HG02884 (cell line): ENCODE results near the gene ATN1.
"Not testable (repeated sequence)": the region's sequence is repeated elsewhere in the genome, so short reads cannot be mapped to it uniquely, and the experiment has no call there.

Experiments used
- ATAC-seq: cut with Tn5 transposase; IDR thresholded peaks from one replicate; pipeline ENCODE4 v1.9.1; 2021; ENCODE audit warnings: mild to moderate bottlenecking, moderate library complexity; ENCODE audit not compliant: unreplicated experiment

The ATN1 gene, protein sequence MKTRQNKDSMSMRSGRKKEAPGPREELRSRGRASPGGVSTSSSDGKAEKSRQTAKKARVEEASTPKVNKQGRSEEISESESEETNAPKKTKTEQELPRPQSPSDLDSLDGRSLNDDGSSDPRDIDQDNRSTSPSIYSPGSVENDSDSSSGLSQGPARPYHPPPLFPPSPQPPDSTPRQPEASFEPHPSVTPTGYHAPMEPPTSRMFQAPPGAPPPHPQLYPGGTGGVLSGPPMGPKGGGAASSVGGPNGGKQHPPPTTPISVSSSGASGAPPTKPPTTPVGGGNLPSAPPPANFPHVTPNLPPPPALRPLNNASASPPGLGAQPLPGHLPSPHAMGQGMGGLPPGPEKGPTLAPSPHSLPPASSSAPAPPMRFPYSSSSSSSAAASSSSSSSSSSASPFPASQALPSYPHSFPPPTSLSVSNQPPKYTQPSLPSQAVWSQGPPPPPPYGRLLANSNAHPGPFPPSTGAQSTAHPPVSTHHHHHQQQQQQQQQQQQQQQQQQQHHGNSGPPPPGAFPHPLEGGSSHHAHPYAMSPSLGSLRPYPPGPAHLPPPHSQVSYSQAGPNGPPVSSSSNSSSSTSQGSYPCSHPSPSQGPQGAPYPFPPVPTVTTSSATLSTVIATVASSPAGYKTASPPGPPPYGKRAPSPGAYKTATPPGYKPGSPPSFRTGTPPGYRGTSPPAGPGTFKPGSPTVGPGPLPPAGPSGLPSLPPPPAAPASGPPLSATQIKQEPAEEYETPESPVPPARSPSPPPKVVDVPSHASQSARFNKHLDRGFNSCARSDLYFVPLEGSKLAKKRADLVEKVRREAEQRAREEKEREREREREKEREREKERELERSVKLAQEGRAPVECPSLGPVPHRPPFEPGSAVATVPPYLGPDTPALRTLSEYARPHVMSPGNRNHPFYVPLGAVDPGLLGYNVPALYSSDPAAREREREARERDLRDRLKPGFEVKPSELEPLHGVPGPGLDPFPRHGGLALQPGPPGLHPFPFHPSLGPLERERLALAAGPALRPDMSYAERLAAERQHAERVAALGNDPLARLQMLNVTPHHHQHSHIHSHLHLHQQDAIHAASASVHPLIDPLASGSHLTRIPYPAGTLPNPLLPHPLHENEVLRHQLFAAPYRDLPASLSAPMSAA (N-terminal part only)

DNA sequence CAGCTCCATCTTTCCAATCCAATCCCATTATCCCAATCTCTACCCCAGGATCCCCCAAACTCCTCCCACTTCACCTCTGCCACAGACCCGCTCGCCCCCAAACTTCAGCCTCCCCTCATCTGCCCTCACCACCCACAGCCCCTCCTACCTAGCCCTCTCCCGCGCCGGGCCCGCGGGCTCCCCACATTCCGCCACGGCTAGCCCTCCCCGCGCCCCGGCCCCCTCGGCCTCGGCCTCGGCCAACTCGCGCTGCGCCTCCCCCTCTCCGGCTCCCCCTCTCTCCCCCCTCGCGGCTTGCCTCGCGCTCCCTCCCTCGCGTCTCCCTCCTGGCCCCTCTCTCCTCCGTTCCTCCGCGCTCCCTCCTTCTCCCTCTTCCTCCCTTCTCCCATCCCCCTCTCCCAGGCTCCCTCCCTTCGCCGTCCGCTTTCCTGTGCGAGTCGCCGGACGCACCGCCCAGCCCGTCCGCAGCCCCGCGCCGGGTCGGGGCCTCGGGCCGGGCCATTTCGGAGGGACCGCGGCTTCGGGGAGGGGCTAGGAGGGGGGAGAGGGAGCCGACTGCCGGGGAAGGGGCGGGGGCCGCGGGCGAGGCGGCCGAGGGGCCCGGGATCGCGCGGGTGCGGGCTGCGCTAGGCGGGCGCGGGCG is at the start of gene ATN1:
ATN1 (plus strand) TSS at position 581 of the 643 bp plus-strand sequence. CDS start 6,043 bp downstream, outside the sequence.
- no peak for ATAC-seq

DNA sequence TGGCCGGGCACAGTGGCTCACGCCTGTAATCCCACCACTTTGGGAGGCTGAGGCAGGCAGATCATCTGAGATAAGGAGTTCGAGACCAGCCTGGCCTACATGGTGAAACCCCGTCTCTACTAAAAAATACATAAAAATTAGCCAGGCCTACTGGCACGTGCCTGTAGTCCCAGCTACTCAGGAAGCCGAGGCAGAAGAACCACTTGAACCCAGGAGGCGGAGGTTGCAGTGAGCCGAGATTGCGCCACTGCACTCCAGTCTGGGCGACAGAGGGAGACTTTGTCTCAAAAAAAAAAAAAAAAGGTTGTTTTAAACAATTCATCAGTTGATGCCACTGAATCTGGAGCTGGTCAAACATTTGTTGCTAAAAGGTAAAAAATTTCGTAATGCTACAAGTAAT is 47.9 kb upstream of the ATN1 start:
- ATAC-seq = not testable (repeated sequence)

DNA sequence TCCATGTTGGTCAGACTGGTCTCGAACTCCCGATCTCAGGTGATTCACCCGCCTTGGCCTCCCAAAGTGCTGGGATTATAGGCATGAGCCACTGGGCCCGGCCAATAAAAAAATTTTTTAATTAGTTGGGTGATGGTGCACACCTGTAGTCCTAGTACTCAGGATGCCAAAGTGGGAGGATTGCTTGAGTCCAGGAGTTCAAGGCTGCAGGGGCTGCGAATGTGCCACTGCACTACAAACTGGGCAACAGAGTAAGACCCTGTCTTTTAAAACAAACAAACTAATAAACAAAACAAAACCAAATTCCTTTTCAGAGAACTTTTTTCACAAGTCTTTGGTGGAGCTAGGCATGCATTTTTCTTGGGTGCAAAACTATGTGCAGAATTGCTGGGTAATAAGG is 44.5 kb upstream of the ATN1 start:
- no peak for ATAC-seq

DNA sequence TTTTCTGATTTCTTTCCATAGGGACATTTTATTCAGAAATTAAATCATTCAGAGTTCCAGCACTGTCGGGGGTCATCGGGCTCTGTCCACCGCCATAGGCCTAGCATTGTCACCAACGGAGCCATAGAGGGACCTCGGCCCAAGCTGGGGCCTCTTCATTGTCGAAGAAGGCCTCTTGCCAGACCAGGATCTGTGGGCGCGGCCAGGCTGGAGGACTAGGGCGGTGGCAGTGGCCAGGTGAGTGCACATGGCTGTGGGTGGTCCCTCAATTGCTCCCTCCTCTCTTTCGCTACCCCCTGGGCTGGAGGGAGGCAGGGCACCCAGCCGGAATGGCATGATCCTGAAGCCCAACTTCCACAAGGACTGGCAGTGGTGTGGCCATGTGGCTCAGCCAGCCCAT is 44.1 kb upstream of the ATN1 start:
- ATAC-seq = no peak

DNA sequence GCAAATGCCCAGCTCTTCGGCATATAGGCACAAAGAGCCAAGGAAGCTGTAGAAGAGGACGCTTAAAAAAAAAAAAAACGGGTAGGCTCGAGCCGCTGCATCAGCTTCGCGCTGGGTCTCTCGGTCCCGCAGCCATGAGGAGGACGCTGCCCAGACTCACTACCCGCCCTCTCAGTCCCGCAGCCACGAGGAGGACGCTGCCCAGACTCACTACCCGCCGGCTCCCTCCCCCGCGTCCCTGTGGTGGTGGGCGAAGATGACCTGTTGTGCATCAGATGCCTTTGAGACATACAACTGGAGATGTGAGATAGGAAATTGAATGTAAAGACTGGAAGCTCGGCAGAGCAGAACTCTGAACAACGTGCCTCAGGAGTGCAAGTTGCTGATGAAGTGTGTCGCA is 43.2 kb upstream of the ATN1 start:
- ATAC-seq = no peak

DNA sequence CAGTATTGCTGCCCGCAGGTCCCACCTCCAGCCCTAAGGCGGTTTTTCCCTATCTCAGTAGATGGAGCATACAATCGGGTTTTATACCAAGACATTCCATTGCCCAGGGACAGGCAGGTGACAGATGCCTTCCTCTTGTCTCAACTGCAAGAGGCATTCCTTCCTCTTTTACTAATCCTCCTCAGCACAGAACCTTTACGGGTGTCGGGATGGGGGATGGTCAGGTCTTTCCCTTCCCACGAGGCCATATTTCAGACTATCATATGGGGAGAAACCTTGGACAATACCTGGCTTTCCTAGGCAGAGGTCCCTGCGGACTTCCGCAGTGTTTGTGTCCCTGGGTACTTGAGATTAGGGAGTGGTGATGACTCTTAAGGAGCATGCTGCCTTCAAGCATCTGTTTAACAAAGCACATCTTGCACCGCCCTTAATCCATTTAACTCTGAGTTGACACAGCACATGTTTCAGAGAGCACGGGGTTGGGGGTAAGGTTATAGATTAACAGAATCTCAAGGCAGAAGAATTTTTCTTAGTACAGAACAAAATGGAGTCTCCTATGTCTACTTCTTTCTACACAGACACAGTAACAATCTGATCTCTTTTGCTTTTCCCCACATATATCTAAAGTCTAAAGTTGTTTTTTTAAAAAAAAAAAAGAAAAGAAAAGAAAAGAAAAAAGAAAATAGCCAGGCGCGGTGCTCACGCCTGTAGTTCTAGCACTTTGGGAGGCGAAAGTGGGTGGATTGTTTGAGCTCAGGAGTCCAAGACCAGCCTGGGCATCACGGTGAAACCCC is 41.4 kb upstream of the ATN1 start:
- ATAC-seq = not testable (repeated sequence)

DNA sequence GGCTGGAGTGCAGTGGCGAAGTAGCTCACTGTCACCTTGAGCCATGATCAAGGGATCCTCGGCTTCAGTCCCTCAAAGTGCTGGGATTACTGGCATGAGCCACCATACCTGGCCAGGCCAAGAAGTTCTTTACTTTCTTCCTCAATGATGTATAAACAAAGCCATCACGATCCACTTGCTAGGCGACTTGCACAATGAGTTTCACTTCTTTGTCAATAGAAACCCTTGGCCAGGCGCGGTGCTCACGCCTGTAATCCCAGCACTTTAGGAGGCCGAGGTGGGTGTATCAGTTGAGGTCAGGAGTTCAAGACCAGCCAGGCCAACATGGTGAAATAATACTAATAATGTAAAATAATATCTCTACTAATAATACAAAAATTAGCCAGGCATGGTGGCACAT is 40.3 kb upstream of the ATN1 start:
- ATAC-seq = no peak

DNA sequence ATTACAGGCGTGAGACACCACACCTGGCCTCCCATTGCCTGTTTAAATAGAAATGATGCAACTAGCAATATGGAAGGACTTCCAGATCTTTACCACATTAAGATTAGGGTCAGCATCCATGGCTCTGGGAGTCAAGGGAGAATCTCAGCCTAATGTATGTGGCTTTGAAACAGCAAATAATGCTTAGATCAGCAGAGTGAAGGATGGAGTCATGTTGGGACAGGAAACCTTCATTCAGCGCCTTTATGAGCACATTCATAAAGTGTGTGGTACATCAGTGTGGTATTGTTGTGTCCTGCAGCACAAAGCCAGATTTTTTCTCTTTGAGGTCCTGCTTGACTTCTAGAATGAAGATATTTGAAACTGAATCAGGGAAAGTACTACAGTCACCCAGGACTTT is 39.4 kb upstream of the ATN1 start:
- no peak for ATAC-seq

DNA sequence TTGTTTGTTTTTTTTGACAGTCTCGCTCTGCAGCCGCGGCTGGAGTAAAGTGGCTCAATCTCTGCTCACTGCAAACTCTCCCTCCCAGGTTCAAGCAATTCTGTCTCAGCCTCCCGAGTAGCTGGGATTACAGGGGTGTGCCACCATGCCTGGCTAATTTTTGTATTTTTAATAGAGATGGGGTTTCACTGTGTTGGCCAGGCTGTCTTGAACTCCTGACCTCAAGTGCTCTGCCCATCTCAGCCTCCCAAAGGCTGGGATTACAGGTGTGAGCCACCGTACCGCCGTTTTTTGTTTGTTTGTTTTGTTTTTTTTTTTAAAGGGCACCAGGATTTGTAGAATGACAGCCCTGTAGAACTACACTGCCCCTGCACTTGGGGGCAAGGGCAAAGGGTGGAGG is 39.0 kb upstream of the ATN1 start:
- not testable (repeated sequence) for ATAC-seq

DNA sequence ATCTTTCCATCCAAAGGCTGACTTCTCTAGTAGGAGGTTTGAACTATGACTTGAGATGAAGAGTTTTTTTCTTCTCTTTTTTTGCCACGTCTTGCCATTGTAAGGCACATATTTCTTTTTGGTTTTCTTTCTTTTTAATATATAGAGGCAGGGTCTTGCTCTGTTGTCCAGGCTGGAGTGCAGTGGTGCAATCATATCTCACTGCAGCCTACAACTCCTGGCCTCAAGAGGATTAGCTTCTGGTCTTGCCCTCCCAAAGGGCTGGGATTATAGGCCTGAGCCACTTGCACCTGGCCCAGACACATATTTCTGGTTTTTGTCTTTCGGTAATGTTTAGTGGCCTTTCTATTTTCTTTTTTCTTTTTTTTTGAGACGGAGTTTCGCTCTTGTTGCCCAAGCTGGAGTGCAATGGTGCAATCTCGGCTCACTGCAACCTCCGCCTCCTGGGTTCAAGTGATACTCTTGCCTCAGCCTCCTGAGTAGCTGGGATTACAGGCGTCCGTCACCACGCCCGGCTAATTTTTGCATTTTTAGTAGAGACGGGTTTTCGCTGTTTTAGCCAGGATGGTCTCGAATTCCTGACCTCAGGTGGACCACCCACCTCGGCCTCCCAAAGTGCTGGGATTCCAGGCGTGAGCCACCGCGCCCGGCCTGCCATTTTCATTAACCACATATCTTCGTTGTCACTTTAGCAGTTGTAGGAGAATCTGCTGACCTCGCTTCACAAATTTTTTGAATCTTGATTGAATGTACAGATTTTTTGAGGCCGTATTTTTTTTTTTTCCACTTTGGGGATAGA is 37.8 kb upstream of the ATN1 start:
- ATAC-seq = not testable (repeated sequence)

DNA sequence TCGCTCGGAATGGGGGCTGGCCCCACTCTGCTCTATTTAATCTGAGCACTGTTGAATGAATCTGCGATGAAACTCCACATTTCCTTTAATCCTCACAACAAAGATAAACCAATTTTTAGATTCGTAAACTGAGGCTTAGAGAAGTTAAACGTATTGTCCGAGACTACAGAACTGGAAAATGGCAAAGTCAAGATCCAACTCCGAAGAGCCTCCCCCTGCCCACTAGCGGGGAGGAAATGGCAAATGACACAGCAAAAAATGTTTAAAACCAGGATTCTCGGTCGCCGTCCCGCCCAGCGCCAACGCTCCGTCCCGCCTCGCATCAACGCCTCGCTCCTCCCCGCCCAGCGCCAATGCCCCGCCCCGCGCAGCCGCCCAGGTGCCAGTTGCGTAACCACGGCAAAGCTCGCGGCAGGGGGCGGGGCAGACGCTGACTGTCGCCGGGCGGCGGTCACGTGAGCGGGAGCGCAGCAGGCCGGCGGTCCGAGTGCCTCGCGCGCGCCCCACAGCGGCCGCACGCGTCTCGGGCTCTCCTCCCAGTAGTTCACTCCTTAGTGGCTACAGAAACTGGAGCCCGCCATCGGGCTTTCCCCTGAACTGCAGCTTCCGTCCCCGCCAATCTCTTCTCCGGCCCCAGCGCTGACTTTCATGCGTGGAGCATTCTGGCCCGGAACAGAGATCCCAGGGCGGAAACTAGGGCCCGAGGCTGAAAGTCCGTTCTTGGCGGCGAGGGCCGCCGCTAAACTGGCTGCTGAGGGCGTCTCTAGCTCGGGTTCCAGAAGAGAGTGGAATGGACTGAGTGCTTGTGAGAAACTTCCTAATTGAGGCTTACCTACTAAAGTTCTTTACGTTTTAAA is 36.7 kb upstream of the ATN1 start:
- ATAC-seq = peak; percentile 91

DNA sequence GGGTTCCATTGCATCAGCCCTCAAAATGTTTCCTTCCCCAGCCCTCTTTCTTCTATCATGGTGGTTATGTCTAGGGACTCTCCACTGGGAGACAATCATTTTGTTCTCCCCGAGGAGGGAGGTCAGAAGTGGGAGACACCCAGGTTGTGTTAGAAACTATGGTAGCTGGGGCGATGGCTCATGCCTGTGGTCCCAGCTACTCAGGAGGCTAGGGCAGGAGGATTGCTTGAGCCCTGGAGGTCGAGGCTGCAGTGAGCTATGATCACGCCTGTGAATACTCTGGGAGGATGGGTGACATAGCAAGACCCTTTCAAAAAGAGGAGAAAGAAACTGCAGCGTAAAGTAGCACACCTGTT is 36.1 kb upstream of the ATN1 start:
- ATAC-seq = no peak

DNA sequence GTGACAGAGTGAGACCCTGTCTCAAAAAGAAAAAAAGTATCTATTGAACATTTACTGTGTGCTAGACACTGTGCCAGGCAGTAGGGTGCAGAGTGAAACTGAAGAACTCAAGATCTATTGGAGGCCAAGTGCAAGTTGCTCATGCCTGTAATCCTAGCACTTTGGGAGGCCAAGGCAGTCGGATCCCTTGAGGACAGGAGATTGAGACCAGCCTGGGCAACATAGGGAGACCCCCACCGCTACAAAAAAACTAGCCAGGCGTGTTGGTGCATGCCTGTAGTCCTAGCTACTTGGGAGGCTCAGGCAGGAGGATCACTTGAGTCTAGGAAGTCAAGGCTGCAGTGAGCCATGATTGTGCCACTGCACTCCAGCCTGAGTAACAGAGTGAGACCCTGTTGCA is 35.1 kb upstream of the ATN1 start:
- not testable (repeated sequence) for ATAC-seq

DNA sequence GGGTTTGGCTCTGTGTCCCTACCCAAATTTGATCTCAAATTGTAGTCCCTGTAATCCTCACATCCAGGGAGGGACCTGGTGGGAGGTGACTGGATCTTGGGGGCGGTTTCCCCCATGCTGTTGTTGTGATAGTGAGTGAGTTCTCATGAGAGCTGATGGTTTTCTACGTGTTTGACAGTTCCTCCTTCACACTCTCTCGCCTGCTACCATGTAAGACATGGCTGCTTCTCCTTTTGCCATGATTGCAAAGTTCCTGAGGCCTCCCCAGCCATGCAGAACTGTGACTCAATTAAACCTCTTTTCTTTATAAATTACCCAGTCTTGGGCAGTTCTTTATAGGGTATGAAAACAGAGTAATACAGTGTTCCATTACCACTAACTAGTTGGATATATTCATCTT is 33.4 kb upstream of the ATN1 start:
- no peak for ATAC-seq

DNA sequence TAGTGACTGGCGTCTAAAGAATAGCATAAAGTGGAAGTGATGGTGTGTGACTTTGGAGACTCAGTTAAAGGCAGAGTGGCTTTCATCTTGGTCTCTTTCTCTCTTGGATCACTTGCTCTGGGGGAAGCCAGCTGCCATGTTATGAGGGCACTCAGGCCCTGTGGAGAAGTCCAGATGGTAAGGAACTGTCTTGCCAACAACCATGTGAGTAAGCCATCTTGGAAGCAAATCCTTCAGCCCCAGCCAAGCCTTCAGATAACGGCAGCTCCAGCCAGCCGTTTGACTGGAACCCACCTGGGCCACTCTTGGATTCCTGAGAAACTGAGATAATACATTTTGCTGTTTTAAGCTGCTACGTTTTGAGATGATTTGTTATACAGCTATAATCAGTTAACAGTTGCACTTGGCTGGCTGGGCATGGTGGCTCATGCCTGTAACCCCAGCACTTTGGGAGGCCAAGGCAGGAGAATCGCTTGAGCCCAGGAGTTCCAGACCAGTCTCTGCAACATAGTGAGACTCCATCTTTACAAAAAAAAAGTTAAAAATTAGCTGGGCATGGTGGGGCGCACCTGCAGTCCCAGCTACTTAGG is 30.8 kb upstream of the ATN1 start:
- ATAC-seq = no peak

DNA sequence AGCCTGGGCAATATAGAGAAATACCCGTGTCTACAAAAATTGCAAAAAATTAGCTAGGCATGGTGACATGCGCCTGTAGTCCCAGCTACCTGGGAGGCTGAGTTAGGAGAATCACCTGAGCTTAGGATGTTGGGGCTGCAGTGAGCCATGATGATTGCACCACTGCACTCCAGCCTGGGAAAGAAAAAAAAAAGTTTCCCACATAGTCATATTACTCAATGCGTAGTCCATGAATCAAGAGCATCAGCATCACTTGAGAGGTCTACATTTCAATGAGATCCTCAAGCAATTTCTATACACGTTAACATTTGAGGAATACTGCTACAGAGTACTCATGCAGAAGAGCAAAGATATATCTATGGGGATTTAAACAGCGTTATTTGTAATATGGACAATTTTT is 28.3 kb upstream of the ATN1 start:
- ATAC-seq = no peak

DNA sequence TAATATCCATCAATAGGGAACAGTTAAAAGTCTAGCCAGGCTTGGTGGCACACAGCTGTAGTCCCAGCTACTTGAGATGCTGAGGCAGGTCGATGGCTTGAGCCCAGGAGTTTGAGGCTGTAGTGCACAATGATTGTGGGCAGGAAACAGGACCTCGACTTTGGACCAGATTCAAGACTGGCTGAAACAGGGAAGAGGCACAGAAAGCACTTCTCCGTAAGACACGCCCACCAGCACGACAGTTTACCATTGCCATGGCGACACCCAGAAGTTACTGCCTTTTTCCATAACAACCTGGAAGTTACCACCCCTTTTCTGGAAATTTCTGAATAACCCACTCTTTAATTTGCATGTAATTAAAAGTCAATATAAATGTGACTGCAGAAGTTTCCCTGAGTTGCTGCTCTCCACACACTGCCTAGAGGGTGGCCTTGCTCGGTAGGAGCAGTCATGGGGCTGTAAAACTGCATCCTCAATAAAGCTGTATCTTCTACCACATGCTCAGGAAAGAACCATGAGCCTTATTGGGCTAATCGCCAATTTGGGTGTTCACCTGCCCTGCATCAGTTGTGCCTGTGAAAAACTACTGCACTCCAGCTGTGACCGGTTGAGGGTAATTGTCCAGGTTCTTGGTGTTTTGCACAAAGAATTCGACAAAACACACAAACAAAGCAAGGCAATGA is 27.8 kb upstream of the ATN1 start:
- no peak for ATAC-seq

DNA sequence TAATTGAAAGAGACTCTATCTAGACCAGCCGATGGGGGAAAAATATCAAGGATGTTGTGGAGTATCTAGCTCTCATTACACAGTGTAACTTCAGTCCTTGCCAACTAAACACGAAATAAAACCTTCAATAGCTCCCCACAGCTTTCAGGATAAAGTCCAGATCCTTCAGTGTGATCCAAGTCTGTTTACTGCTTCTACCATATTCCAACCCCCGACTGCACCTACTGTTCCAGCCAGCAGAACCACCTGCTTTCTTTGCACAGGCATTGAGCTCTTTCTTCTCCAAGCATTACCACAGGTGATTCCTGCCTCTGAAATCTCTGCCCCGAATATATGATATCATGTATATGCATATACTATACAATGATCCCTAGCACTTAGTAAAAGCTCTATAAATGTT is 25.3 kb upstream of the ATN1 start:
- ATAC-seq = no peak
